IMR-90 (cell line): Measurements from ENCODE around the gene NGFR. TPM values are rescaled to one million over a fixed set of nuclear protein-coding genes. Genes with fewer than 3 reads are reported as not detected.

Experiments used
- ATAC-seq: fragments of 200-7000 bp; cut with Tn5 transposase; 2 replicates; pipeline ENCODE4 v1.9.1; 2020; ENCODE audit warnings: low read depth, mild to moderate bottlenecking, moderate library complexity
- BruUV-seq: library from RNA; stranded (reverse); fragments of 400-500 nt; replicated peaks from 2 replicates; lab custom pipeline; 2021; lab: Mats Ljungman, UMichigan
- CTCF ChIA-PET: fragments of 300-600 bp; formaldehyde crosslinking; extraction: SDS; loops from one replicate; lab custom pipeline; 2021; ENCODE audit warnings: antibody characterized with exemption; lab: Yijun Ruan, JAX
- POLR2A ChIA-PET: fragments of 300-600 bp; sonication (Branson Sonifier 250); formaldehyde crosslinking; loops from one replicate; lab custom pipeline; 2022; ENCODE audit warnings: antibody characterized with exemption; ENCODE audit not compliant: unreplicated experiment; lab: Charles Lee
- DNase-seq: peaks from one replicate; pipeline ENCODE4 v3.0.0; 2013
- H2AFZ ChIP-seq: replicated peaks from 2 replicates; pipeline ENCODE3; 2013; ENCODE audit warnings: low read length, mild to moderate bottlenecking; ENCODE audit not compliant: poor library complexity
- H2AK5ac ChIP-seq: 2 replicates; pipeline ENCODE4 v1.6.1; 2013; ENCODE audit warnings: low read depth, low read length, inconsistent platforms
- H2AK9ac ChIP-seq: replicated peaks from 2 replicates; pipeline ENCODE3; 2013; ENCODE audit warnings: mild to moderate bottlenecking, low read depth, low read length, moderate library complexity; ENCODE audit not compliant: poor library complexity
- H2BK120ac ChIP-seq: 2 replicates; pipeline ENCODE4 v1.6.1; 2013; ENCODE audit warnings: low read depth, low read length, inconsistent platforms
- H2BK15ac ChIP-seq: 3 replicates; pipeline ENCODE4 v1.6.1; 2013; ENCODE audit warnings: low read depth, low read length, inconsistent platforms
- H2BK20ac ChIP-seq: 2 replicates; pipeline ENCODE4 v1.6.1; 2013; ENCODE audit warnings: low read depth, mild to moderate bottlenecking, inconsistent platforms, low read length, moderate library complexity
- H2BK5ac ChIP-seq: 2 replicates; pipeline ENCODE4 v1.6.1; 2013; ENCODE audit warnings: mild to moderate bottlenecking, low read depth, low read length, inconsistent platforms; ENCODE audit not compliant: poor library complexity, severe bottlenecking
- H3K14ac ChIP-seq: replicated peaks from 2 replicates; pipeline ENCODE4 v1.6.1; 2013; ENCODE audit warnings: low read depth, low read length, inconsistent platforms
- H3K18ac ChIP-seq: 2 replicates; pipeline ENCODE4 v1.6.1; 2013; ENCODE audit warnings: low read depth, low read length, control low read depth
- H3K23ac ChIP-seq: 2 replicates; pipeline ENCODE4 v1.6.1; 2013; ENCODE audit warnings: low read depth, low read length, inconsistent platforms
- H3K27ac ChIP-seq: 2 replicates; pipeline ENCODE4 v1.5.1; 2013; ENCODE audit warnings: mild to moderate bottlenecking, control low read depth, low read length; ENCODE audit not compliant: insufficient read depth
- H3K27me3 ChIP-seq: 2 replicates; pipeline ENCODE4 v1.6.1; 2013; ENCODE audit warnings: low read length; ENCODE audit not compliant: control insufficient read depth, insufficient read depth
- H3K36me3 ChIP-seq: 2 replicates; pipeline ENCODE4 v1.6.1; 2013; ENCODE audit warnings: low read length, mixed read lengths; ENCODE audit not compliant: control insufficient read depth, insufficient read depth
- H3K4ac ChIP-seq: 2 replicates; pipeline ENCODE4 v1.6.1; 2013; ENCODE audit warnings: low read depth, low read length, inconsistent platforms
- H3K4me1 ChIP-seq: 2 replicates; pipeline ENCODE4 v1.6.1; 2013; ENCODE audit warnings: low read length, mixed read lengths; ENCODE audit not compliant: control insufficient read depth, insufficient read depth
- H3K4me2 ChIP-seq: 2 replicates; pipeline ENCODE4 v1.6.1; 2013; ENCODE audit warnings: low read depth, mild to moderate bottlenecking, control low read depth, low read length, moderate library complexity
- H3K4me3 ChIP-seq: 2 replicates; pipeline ENCODE4 v1.5.1; 2013; ENCODE audit warnings: low read depth, mild to moderate bottlenecking, control low read depth, low read length, moderate library complexity; ENCODE audit not compliant: insufficient read depth
- H3K56ac ChIP-seq: 2 replicates; pipeline ENCODE4 v1.6.1; 2013; ENCODE audit warnings: low read length, inconsistent platforms; ENCODE audit not compliant: insufficient read depth; ENCODE audit errors: extremely low read depth
- H3K79me1 ChIP-seq, 2 experiments: 2 replicates each; pipeline ENCODE4 v1.6.1; 2013; ENCODE audit warnings: low read length in 2 of 2, inconsistent platforms in 1 of 2, low read depth in 1 of 2
- H3K9ac ChIP-seq: 2 replicates; pipeline ENCODE4 v1.6.1; 2013; ENCODE audit warnings: low read depth, low read length, control low read depth
- H3K9me1 ChIP-seq: 2 replicates; pipeline ENCODE4 v1.6.1; 2013; ENCODE audit warnings: low read length, inconsistent platforms; ENCODE audit not compliant: insufficient read depth
- H3K9me3 ChIP-seq: 2 replicates; pipeline ENCODE4 v1.6.1; 2013; ENCODE audit warnings: low read length; ENCODE audit not compliant: control insufficient read depth, insufficient read depth
- H4K20me1 ChIP-seq: 2 replicates; pipeline ENCODE4 v1.6.1; 2013; ENCODE audit warnings: low read length, inconsistent platforms; ENCODE audit not compliant: insufficient read depth
- H4K5ac ChIP-seq: 2 replicates; pipeline ENCODE4 v1.6.1; 2013; ENCODE audit warnings: mild to moderate bottlenecking, low read depth, low read length, control low read depth
- H4K8ac ChIP-seq, 2 experiments: 2 replicates each; pipeline ENCODE4 v1.6.1; 2013; ENCODE audit warnings: low read depth in 2 of 2, low read length in 2 of 2, control low read depth in 1 of 2, inconsistent platforms in 1 of 2
- H4K91ac ChIP-seq: 2 replicates; pipeline ENCODE4 v1.6.1; 2013; ENCODE audit warnings: low read depth, low read length, inconsistent platforms; ENCODE audit not compliant: insufficient read depth
- MAZ ChIP-seq: IDR thresholded peaks from 2 replicates; pipeline ENCODE4 v1.6.1; 2012; ENCODE audit warnings: low read depth, mild to moderate bottlenecking, low read length, improper control_type of control experiment, moderate library complexity, borderline replicate concordance
- MXI1 ChIP-seq: IDR thresholded peaks from 2 replicates; pipeline ENCODE4 v1.6.1; 2012; ENCODE audit warnings: low read depth, mild to moderate bottlenecking, low read length, moderate library complexity, borderline replicate concordance
- NFE2L2 ChIP-seq: fragments of 150-350 bp; IDR thresholded peaks from 2 replicates; pipeline ENCODE4 v1.6.1; 2016; ENCODE audit warnings: low read depth, mild to moderate bottlenecking, low read length
- POLR2A ChIP-seq: IDR thresholded peaks from 2 replicates; pipeline ENCODE4 v1.6.1; 2012; ENCODE audit warnings: mild to moderate bottlenecking, low read depth, low read length
- RAD21 ChIP-seq: IDR thresholded peaks from 2 replicates; pipeline ENCODE4 v1.6.1; 2012; ENCODE audit warnings: low read length, improper control_type of control experiment
- RFX5 ChIP-seq: IDR thresholded peaks from 2 replicates; pipeline ENCODE4 v1.8.0; 2012; ENCODE audit warnings: low read depth, mild to moderate bottlenecking, low read length, moderate library complexity
- SMC3 ChIP-seq: fragments of 150-350 bp; IDR thresholded peaks from 2 replicates; pipeline ENCODE4 v1.6.1; 2016; ENCODE audit warnings: low read depth, mild to moderate bottlenecking, antibody characterized with exemption, low read length, moderate library complexity
- WGBS, 2 experiments: methylation state at CpG; one replicate each; pipeline versions ENCODE4 v1.1.5 to v1.1.7; 2013; ENCODE audit warnings: missing lambda C conversion rate in 2 of 2; ENCODE audit not compliant: insufficient read length in 1 of 2; ENCODE audit errors: extremely low coverage in 2 of 2; 5-methylcytosine and 5-hydroxymethylcytosine counted together
- dilution Hi-C: fragments of 300-500 bp; cut with HindIII; formaldehyde crosslinking; loops from one replicate; pipeline ENCODE4 v1.14.3; 2018; ENCODE audit warnings: low sequenced_read_pairs; ENCODE audit not compliant: unreplicated experiment
- in situ Hi-C: fragments of 300-500 bp; cut with MboI; formaldehyde crosslinking; loops from 3 replicates; pipeline ENCODE4 v1.14.3; 2019; ENCODE audit warnings: low sequenced_read_pairs, inconsistent platforms, mixed read lengths
- intact Hi-C: fragments of 100-400 bp; cut with micrococcal nuclease; formaldehyde crosslinking; loops from 2 replicates; pipeline ENCODE4 v1.10.0; 2022
- polyA plus RNA-seq, 3 experiments: library from polyadenylated mRNA; depleted of rRNA; stranded (reverse); fragments of >200 nt; gene quantifications; 2 replicates each; pipeline ENCODE4 v1.2.3, GENCODE V29; 2012; ENCODE audit warnings: low replicate concordance in 1 of 3
- total RNA-seq: library from RNA; depleted of rRNA; stranded (reverse); fragments of >200 nt; gene quantifications from 2 replicates; pipeline ENCODE4 v1.2.3, GENCODE V29; 2012
- TF ChIP-seq, protein P1 (sequence below): fragments of 150-350 bp; IDR thresholded peaks from 2 replicates; pipeline ENCODE4 v1.6.1; 2016; ENCODE audit warnings: low read depth, mild to moderate bottlenecking, low read length, moderate library complexity, borderline replicate concordance
- TF ChIP-seq, protein P2 (sequence below): fragments of 150-350 bp; IDR thresholded peaks from 2 replicates; pipeline ENCODE4 v1.6.1; 2017; ENCODE audit warnings: mild to moderate bottlenecking, antibody characterized with exemption, low read length, low read depth

NGFR gene
- total and polyA plus RNA-seq, 2 of the 4 experiments (the other 2 are of a cell fraction) = 0.15 to 0.18 TPM

DNA sequence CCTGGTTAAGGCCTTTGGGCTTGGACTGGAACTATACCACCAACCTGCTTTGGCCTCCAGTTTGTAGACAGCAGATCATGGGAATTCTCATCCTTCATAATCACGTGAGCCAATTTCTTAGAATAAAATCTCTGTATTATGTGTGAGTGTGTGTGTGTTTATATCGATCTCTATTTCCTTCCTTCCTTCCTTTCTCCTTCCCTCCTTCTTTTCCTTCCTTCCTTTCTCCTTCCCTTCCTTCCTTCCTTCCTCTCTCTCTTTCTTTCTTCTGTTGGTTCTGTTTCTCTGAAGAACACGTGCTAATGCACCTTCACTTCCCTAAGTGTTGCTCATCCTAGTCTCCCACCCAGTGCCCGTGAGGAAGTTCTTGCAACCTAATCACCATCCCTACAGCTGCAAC lies 44.9 kb upstream of the NGFR start:
- Histone ChIP-seq H2AK5ac (no peak overlapping the region), H2BK20ac (no peak overlapping the region), H3K27me3 (peaks cover 26% of the 10 kb centered on the region), H2BK120ac (no peak overlapping the region), H3K4me3 (no peak overlapping the region), H4K8ac (no peak overlapping the region), H2AFZ (no peak overlapping the region), H3K4me2 (no peak overlapping the region), H3K56ac (no peak overlapping the region), H3K79me1 (no peaks in the 10 kb centered on the region), H2BK15ac (no peak overlapping the region), H3K23ac (no peak overlapping the region), H3K9me3 (no peaks in the 10 kb centered on the region), H4K91ac (no peak overlapping the region), H3K9me1 (peaks cover 3% of the 10 kb centered on the region; the same call in 1 of the 2 replicates), H3K4ac (no peak overlapping the region), H3K4me1 (peaks cover 2% of the 10 kb centered on the region), H3K36me3 (no peaks in the 10 kb centered on the region), H3K18ac (no peak overlapping the region), H4K20me1 (no peaks in the 10 kb centered on the region), H2BK5ac (no peak overlapping the region), H3K9ac (no peak overlapping the region), H2AK9ac (no peak overlapping the region), H3K14ac (no peak overlapping the region), H3K27ac (no peak overlapping the region), H4K5ac (no peak overlapping the region)
- in situ Hi-C loops (no loop called here), dilution Hi-C loops (no loop called here), intact Hi-C loops (no loop called here)
- ChIA-PET CTCF (no interaction called here), POLR2A (no interaction called here)
- no TSS peak for BruUV-seq
- ATAC-seq = no peak
- 40% methylated on average over 1 of the region's 4 CpGs; no CpG with 5 or more reads in 1 of the 2 experiments for whole genome bisulfite sequencing, 2 experiments
- TF ChIP-seq SMC3 (no peak), NFE2L2 (no peak), RAD21 (no peak), POLR2A (no peak), RFX5 (no peak), MXI1 (no peak), MAZ (no peak)
- TF ChIP-seq, protein P1, sequence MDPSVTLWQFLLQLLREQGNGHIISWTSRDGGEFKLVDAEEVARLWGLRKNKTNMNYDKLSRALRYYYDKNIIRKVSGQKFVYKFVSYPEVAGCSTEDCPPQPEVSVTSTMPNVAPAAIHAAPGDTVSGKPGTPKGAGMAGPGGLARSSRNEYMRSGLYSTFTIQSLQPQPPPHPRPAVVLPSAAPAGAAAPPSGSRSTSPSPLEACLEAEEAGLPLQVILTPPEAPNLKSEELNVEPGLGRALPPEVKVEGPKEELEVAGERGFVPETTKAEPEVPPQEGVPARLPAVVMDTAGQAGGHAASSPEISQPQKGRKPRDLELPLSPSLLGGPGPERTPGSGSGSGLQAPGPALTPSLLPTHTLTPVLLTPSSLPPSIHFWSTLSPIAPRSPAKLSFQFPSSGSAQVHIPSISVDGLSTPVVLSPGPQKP = no peak
- TF ChIP-seq, protein P2, sequence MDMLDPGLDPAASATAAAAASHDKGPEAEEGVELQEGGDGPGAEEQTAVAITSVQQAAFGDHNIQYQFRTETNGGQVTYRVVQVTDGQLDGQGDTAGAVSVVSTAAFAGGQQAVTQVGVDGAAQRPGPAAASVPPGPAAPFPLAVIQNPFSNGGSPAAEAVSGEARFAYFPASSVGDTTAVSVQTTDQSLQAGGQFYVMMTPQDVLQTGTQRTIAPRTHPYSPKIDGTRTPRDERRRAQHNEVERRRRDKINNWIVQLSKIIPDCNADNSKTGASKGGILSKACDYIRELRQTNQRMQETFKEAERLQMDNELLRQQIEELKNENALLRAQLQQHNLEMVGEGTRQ = no peak
- no peak for DNase-seq
